GM12891 (cell line): ENCODE measurements around the gene RSAD2.

Source experiments
- DNase-seq: peaks from one replicate; pipeline ENCODE4 v3.0.0; 2011; ENCODE audit warnings: low spot score; ENCODE audit not compliant: insufficient read length
- FAIRE-seq: peaks from 2 replicates; lab custom pipeline; 2011; peaks lifted over from hg19 to GRCh38; lab: Jason Lieb, UNC
- PAX5 ChIP-seq: IDR thresholded peaks from 2 replicates; pipeline ENCODE4 v1.6.1; 2011; ENCODE audit warnings: low read length, moderate library complexity, mild to moderate bottlenecking; ENCODE audit not compliant: insufficient read depth, severe bottlenecking
- POLR2A ChIP-seq: IDR thresholded peaks from 2 replicates; pipeline ENCODE4 v1.6.1; 2011; ENCODE audit warnings: low read depth, low read length, control low read depth
- POLR2AphosphoS5 ChIP-seq: IDR thresholded peaks from 2 replicates; pipeline ENCODE4 v1.6.1; 2011; ENCODE audit warnings: low read depth, low read length, control low read depth
- POU2F2 ChIP-seq: IDR thresholded peaks from 2 replicates; pipeline ENCODE4 v1.6.1; 2011; ENCODE audit warnings: low read depth, mild to moderate bottlenecking, control low read depth, low read length, moderate library complexity
- SPI1 ChIP-seq: IDR thresholded peaks from 2 replicates; pipeline ENCODE4 v1.6.1; 2011; ENCODE audit warnings: low read depth, low read length, control low read depth
- TAF1 ChIP-seq: IDR thresholded peaks from 2 replicates; pipeline ENCODE4 v1.6.1; 2011; ENCODE audit warnings: low read depth, low read length, control low read depth

Gene RSAD2

DNA sequence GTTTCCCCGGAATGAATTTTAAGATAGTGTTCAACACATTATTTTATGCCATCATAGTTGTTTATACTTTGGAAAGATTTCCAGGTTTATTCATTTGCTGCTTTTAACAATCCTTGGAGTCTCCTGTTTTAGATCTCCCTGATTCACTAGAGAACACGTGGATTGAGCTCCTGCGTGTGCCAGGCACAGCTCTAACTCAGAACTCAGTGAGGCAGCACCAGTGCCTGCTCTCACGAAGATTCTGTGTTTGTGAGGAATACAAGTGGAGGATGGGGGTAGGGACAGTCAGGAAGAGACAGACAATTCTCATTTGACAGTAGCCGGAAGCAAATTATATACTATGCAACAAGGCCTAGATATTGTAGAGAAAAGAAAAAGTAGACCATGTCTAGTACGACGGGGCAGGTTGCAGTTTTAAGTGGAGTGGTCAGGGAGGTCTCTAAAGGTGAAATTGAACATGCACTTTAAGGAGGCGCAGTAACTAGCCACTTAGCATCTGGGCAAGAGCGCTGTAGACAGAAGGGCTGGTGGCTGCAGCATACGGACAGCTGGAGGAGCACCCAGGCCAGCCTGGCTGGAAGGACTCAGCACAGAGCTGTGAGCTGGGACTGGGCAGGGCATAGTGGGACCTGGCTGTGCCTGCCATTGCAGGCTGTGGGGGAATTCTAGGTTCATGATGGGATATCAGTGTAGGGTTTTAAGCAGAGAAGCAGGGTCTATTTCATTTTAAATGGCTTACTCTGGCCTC, 63.9 kb downstream of the RSAD2 start:
- no peak for DNase-seq
- FAIRE-seq, result no peak
- TF ChIP-seq POLR2A (no peak), POU2F2 (no peak)

DNA sequence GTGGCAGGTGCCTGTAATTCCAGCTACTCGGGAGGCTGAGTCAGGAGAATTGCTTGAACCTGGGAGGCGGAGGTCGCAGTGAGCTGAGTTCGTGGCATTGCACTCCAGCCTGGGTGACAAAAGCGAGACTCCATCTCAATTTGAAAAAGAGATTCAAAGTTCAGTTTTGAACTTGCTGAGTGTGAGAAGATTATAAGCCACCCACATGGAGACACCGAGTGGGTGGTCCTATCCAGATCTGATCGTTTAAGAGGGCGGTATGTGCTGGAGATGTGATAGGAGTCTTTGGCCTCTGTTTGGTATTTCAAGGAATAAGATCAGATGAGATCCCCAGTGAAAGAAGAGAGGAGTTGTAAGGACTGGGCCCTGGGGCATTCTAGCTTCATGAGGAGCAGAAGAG, 65.3 kb downstream of the RSAD2 start:
- no peak for DNase-seq
- TF ChIP-seq POLR2A (no peak), POLR2AphosphoS5 (no peak), TAF1 (no peak), PAX5 (no peak), SPI1 (no peak), POU2F2 (no peak)
- FAIRE-seq, result no peak

DNA sequence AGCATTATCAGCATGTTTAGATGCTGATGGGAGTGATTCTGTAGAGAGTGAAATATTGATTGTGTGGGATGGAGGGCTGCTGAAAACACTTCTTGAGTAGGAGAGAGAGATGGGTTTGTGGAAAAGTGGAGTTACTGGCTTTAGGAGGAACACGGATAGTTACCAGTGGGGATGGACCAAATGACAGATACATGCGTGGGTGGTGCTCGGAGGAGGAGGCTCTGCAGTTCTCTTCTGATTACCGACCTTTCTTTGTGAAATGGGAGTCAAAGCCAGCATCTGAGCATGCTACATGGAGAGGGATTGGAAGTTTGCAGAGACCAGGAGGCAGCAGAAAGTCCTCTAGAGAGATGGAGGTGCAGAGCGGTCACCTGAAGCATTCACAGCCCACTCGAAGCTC, 65.9 kb downstream of the RSAD2 start:
- DNase-seq (no peak), FAIRE-seq (no peak)
- TF ChIP-seq POLR2AphosphoS5, result no peak
- TF ChIP-seq PAX5, result no peak
- TF ChIP-seq POU2F2, result no peak
- TF ChIP-seq TAF1, result no peak
- no peak for TF ChIP-seq POLR2A
- TF ChIP-seq SPI1, result no peak

DNA sequence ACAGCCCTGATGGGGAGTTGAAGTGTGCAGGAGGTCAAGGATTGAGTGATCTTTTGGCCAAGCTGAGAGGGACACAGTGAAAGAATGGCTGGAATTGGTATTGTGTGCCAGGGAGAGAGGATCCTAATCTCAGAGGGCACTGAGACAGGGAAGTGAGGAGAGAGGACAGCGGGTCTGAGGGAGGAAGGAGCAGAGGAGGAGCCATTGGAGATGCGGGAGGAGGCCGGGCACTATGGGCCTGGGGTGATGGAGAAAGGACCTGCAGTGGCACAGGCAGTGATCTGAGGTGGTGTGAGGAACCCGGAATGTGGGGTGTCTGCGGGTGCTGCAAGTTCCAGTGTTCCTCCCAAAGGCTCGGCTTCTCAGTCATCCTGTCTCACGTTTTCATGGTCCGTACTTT, 66.4 kb downstream of the RSAD2 start:
- FAIRE-seq, result no peak
- DNase-seq, result no peak
- TF ChIP-seq PAX5 (no peak), SPI1 (no peak), POLR2AphosphoS5 (no peak), POLR2A (no peak), POU2F2 (no peak), TAF1 (no peak)

DNA sequence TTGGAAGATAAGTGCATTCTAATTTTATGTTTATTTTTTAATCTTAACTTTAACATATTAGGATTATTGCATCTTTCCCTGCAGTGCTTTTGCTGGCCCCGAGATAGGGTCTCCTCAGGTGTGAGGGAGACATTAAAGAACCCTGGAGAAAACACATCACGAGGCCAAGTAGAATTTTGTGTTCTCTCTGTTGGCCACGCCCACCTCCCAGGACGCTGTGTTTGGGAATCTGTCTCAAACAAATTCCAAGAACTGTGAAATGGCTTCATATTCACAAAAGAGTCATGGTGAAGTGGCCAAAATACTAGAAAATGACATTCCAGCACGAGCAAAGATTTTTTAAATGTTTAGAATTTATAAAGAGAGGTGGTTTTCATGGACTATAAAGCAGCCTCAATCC, 67.0 kb downstream of the RSAD2 start:
- DNase-seq (no peak), FAIRE-seq (no peak)
- TF ChIP-seq POLR2AphosphoS5, result no peak
- no peak for TF ChIP-seq PAX5
- no peak for TF ChIP-seq POU2F2
- no peak for TF ChIP-seq POLR2A
- no peak for TF ChIP-seq TAF1
- no peak for TF ChIP-seq SPI1

DNA sequence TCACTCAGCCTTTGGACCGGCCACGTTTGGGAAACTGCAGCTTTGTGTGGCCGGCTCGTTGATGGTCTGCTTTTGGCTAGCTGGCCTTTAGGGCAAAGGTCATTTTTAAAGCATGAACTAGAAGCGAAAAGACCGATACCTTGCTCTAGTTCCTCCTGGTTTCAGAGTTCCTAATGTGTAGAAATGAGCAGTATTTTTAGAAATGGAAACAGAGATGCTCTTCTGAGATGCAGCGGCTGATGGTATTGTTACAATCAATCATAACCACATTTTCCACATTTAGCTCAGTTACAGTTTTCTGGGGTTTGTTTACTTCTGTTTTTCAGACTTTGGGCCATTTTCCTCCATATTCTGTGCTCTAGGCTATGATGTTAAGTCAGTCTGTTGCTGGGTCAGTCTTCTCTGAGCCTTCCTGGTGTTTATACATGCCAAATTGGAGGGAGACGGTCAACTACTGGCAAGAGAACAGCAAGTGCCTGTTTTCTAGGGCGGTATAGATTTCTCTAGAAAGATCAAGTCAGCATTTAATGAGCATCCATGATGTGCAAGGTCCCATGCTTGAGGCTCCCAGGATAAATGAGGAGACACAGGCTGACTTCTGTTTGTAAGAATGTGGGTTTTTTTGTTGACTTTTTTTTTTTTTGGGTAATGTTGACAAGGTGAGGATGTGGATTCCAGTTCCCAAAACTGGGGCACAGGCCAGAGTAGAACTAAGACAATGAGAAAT, 67.7 kb downstream of the RSAD2 start:
- FAIRE-seq (peak; percentile 82), DNase-seq (no peak)
- TF ChIP-seq POLR2AphosphoS5 (no peak), POU2F2 (0 out of 2 replicates have a peak, but pooled peaks have one; percentile 21), PAX5 (no peak), POLR2A (no peak), SPI1 (peak; percentile 65), TAF1 (no peak)

DNA sequence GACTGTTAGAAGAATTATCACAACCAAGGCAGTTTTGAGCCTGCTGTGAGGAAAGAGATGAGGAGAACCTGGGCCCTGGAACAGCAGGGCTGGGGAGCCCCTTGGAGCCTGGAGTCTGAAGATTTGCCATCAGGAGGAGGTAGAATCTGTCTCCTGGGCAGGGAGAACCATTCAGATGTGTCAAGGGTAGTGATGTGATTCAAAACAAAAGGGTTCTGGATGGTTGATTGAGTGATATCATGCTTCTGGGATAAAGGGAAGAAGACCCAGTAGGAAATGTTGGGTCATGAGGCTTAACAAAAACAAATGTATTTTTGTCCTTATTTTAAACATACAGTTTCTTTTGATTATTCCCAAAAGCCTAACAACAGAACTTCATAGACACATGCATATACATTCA, 68.2 kb downstream of the RSAD2 start:
- DNase-seq (no peak), FAIRE-seq (peak; percentile 69)
- TF ChIP-seq TAF1, result no peak
- TF ChIP-seq SPI1, result no peak
- TF ChIP-seq POU2F2, result no peak
- no peak for TF ChIP-seq POLR2AphosphoS5
- no peak for TF ChIP-seq PAX5
- TF ChIP-seq POLR2A, result no peak

DNA sequence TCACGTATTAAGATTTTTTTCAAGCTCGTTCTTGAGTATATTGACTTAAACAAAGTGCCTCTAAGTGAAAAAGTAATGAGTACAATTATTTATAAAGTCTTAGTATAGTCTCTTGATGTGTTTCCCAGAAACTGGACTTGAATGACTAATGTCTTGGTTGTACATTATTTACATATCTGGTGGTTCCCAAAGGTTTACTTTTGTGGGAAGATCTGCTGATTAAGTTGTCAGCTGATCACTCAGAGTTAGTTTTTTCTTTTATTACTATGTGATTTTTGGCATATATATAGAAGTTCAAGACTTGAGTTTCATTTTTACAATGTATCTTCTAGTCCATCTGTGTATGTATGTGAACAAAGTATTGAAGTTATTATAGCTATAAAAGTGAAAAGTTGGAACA, 69.1 kb downstream of the RSAD2 start:
- FAIRE-seq (no peak), DNase-seq (no peak)
- TF ChIP-seq SPI1 (no peak), POU2F2 (no peak), POLR2AphosphoS5 (no peak), TAF1 (no peak), POLR2A (no peak), PAX5 (no peak)
